H9 (cell line): ENCODE results near the gene MCM3AP. TPM values are rescaled to one million over a fixed set of nuclear protein-coding genes. Genes with fewer than 3 reads are reported as not detected.

Experiments used
- DNase-seq: peaks from one replicate; pipeline ENCODE4 v3.0.0-alpha.2; 2017
- H2AFZ ChIP-seq: one replicate; pipeline ENCODE4 v1.6.1; 2013; ENCODE audit warnings: mild to moderate bottlenecking, low read length, control low read depth, moderate library complexity
- H2AK5ac ChIP-seq: 2 replicates; pipeline ENCODE4 v1.6.1; 2013; ENCODE audit warnings: low read length, control low read depth, mixed read lengths; ENCODE audit not compliant: insufficient read length
- H2BK120ac ChIP-seq: one replicate; pipeline ENCODE4 v1.6.1; 2013; ENCODE audit warnings: low read depth, mild to moderate bottlenecking, low read length, control low read depth, inconsistent platforms; ENCODE audit not compliant: poor library complexity, severe bottlenecking
- H2BK12ac ChIP-seq: 2 replicates; pipeline ENCODE4 v1.6.1; 2013; ENCODE audit warnings: low read length, control low read depth, mixed read lengths, low read depth; ENCODE audit not compliant: insufficient read length
- H2BK15ac ChIP-seq: 2 replicates; pipeline ENCODE4 v1.6.1; 2013; ENCODE audit warnings: low read depth, low read length, control low read depth
- H2BK20ac ChIP-seq: one replicate; pipeline ENCODE4 v1.6.1; 2013; ENCODE audit warnings: low read depth, mild to moderate bottlenecking, low read length, control low read depth, inconsistent platforms; ENCODE audit not compliant: poor library complexity, severe bottlenecking
- H2BK5ac ChIP-seq: 2 replicates; pipeline ENCODE4 v1.6.1; 2013; ENCODE audit warnings: low read length, control low read depth, mixed read lengths; ENCODE audit not compliant: insufficient read length
- H3K14ac ChIP-seq: 2 replicates; pipeline ENCODE4 v1.6.1; 2013; ENCODE audit warnings: low read length, control low read depth; ENCODE audit not compliant: insufficient read depth
- H3K18ac ChIP-seq: 2 replicates; pipeline ENCODE4 v1.6.1; 2013; ENCODE audit warnings: low read depth, mild to moderate bottlenecking, mixed read lengths, low read length, control low read depth; ENCODE audit not compliant: insufficient read length
- H3K23ac ChIP-seq: 2 replicates; pipeline ENCODE4 v1.6.1; 2013; ENCODE audit warnings: low read length, control low read depth, mixed read lengths, low read depth; ENCODE audit not compliant: insufficient read length
- H3K23me2 ChIP-seq: 2 replicates; pipeline ENCODE4 v1.6.1; 2013; ENCODE audit warnings: low read depth, mild to moderate bottlenecking, mixed read lengths, low read length, control low read depth; ENCODE audit not compliant: insufficient read length, poor library complexity, severe bottlenecking
- H3K27ac ChIP-seq: 2 replicates; pipeline ENCODE4 v1.5.1; 2013; ENCODE audit warnings: low read length, control low read depth, mixed read lengths, low read depth; ENCODE audit not compliant: insufficient read length
- H3K27me3 ChIP-seq: 2 replicates; pipeline ENCODE4 v1.6.1; 2013; ENCODE audit warnings: low read length, control low read depth, inconsistent platforms; ENCODE audit not compliant: insufficient read depth
- H3K4ac ChIP-seq: 2 replicates; pipeline ENCODE4 v1.6.1; 2013; ENCODE audit warnings: low read depth, mild to moderate bottlenecking, control low read depth, inconsistent platforms, low read length, moderate library complexity
- H3K4me1 ChIP-seq: 2 replicates; pipeline ENCODE4 v1.6.1; 2013; ENCODE audit warnings: low read length, control low read depth, inconsistent platforms; ENCODE audit not compliant: insufficient read depth
- H3K4me2 ChIP-seq: 2 replicates; pipeline ENCODE4 v1.6.1; 2013; ENCODE audit warnings: low read length, control low read depth, mixed read lengths; ENCODE audit not compliant: insufficient read length, insufficient read depth
- H3K56ac ChIP-seq: 2 replicates; pipeline ENCODE4 v1.6.1; 2013; ENCODE audit warnings: low read depth, mild to moderate bottlenecking, mixed read lengths, low read length, control low read depth; ENCODE audit not compliant: insufficient read length
- H3K79me1 ChIP-seq: 2 replicates; pipeline ENCODE4 v1.6.1; 2013; ENCODE audit warnings: low read depth, mild to moderate bottlenecking, moderate library complexity, low read length, control low read depth, inconsistent platforms; ENCODE audit not compliant: insufficient read depth, poor library complexity, severe bottlenecking
- H3K79me2 ChIP-seq: 2 replicates; pipeline ENCODE4 v1.6.1; 2013; ENCODE audit warnings: low read length, control low read depth, inconsistent platforms; ENCODE audit not compliant: insufficient read depth
- H3K9ac ChIP-seq: 2 replicates; pipeline ENCODE4 v1.6.1; 2013; ENCODE audit warnings: low read length, control low read depth, mixed read lengths; ENCODE audit not compliant: insufficient read length; ENCODE audit errors: extremely low read depth
- H3K9me3 ChIP-seq: one replicate; pipeline ENCODE4 v1.6.1; 2013; ENCODE audit warnings: low read depth, low read length, inconsistent platforms; ENCODE audit not compliant: control insufficient read depth
- H3T11ph ChIP-seq: one replicate; pipeline ENCODE4 v1.6.1; 2013; ENCODE audit warnings: mild to moderate bottlenecking, low read length, control low read depth, inconsistent platforms
- H4K20me1 ChIP-seq: one replicate; pipeline ENCODE4 v1.6.1; 2013; ENCODE audit not compliant: control insufficient read depth, insufficient read length, insufficient read depth
- H4K5ac ChIP-seq: 2 replicates; pipeline ENCODE4 v1.6.1; 2013; ENCODE audit warnings: low read depth, mild to moderate bottlenecking, mixed read lengths, low read length, control low read depth; ENCODE audit not compliant: insufficient read length
- H4K8ac ChIP-seq: replicated peaks from 2 replicates; pipeline ENCODE4 v1.6.1; 2013; ENCODE audit warnings: low read length, control low read depth, mixed read lengths, low read depth; ENCODE audit not compliant: insufficient read length
- H4K91ac ChIP-seq: 2 replicates; pipeline ENCODE4 v1.6.1; 2013; ENCODE audit warnings: low read depth, mild to moderate bottlenecking, moderate library complexity, mixed read lengths, low read length, control low read depth; ENCODE audit not compliant: insufficient read length
- H3K27ac Mint-ChIP-seq, 3 experiments: 2 replicates in 2 of 3; 3 replicates in 1 of 3; pipeline ENCODE4 v1.8.0; 2020 to 2021; ENCODE audit warnings: mixed read lengths in 3 of 3, mild to moderate bottlenecking in 1 of 3, moderate library complexity in 1 of 3
- H3K27me3 Mint-ChIP-seq: 2 replicates; pipeline ENCODE4 v1.8.0; 2021; ENCODE audit warnings: low read depth, mild to moderate bottlenecking, moderate library complexity, mixed read lengths
- H3K36me3 Mint-ChIP-seq, 3 experiments: 2 replicates in 2 of 3; 3 replicates in 1 of 3; pipeline ENCODE4 v1.8.0; 2020 to 2021; ENCODE audit warnings: low read depth in 3 of 3, mixed read lengths in 3 of 3; ENCODE audit not compliant: insufficient read depth in 1 of 3
- H3K4me1 Mint-ChIP-seq, 2 experiments: 2 replicates each; pipeline ENCODE4 v1.8.0; 2020; ENCODE audit warnings: mixed read lengths in 2 of 2
- H3K4me3 Mint-ChIP-seq, 2 experiments: 2 replicates in 1 of 2; 3 replicates in 1 of 2; pipeline ENCODE4 v1.8.0; 2020 to 2021; ENCODE audit warnings: mild to moderate bottlenecking in 2 of 2, mixed read lengths in 2 of 2, moderate library complexity in 1 of 2
- H3K9me3 Mint-ChIP-seq, 2 experiments: 2 replicates in 1 of 2; 3 replicates in 1 of 2; pipeline ENCODE4 v1.8.0; 2020; ENCODE audit warnings: mild to moderate bottlenecking in 2 of 2, mixed read lengths in 2 of 2, moderate library complexity in 1 of 2
- CTCF ChIP-seq: fragments of 200-600 bp; sonication (generic); conservative IDR thresholded peaks from 3 replicates; pipeline ENCODE4 v1.8.0; 2021; ENCODE audit warnings: antibody characterized with exemption, mild to moderate bottlenecking
- WGBS: extraction: QIAGEN DNeasy Blood & Tissue Kit; methylation state at CpG from one replicate; pipeline ENCODE4 v1.1.7; 2013; ENCODE audit warnings: missing lambda C conversion rate, low lambda C conversion rate, mixed read lengths; ENCODE audit not compliant: insufficient read length; ENCODE audit errors: extremely low coverage; 5-methylcytosine and 5-hydroxymethylcytosine counted together
- total RNA-seq: library from RNA; stranded (reverse); gene quantifications from 2 replicates; pipeline ENCODE4 v1.2.1, GENCODE V29; 2021

Gene MCM3AP
- total RNA-seq, 1 experiment from 2014 or later, result 124 TPM

DNA sequence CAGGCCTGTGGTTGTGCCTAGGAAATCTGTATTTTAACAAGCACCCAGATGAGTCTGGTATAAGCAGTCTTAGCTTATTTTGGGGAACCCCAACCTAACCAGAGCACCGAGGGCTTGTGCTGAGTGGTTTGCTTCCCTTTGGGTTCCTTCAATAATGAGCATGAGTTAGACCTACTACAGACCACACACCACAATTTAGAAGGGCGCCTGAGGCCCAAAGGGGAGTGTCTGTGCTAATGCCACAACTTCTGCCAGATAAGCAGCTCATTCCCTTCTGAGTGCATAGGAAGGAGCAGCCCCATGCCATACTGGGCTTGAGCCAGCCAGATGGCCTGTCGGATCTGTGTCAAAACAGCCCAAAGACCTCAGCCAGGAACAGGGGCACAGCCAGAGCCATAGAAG lies 41.5 kb downstream of the MCM3AP start:
- no peaks in the 10 kb centered on the region for H3K79me2 ChIP-seq
- no peaks in the 10 kb centered on the region for H3K23me2 ChIP-seq
- no peak overlapping the region for H4K91ac ChIP-seq
- H3T11ph ChIP-seq, result no peak overlapping the region
- H2BK15ac ChIP-seq, result no peak overlapping the region
- WGBS, result no CpG with 5 or more reads among the region's 3 CpGs
- no peak overlapping the region for H3K27ac ChIP-seq
- no peak overlapping the region for H2BK12ac ChIP-seq
- DNase-seq, result no peak
- H3K27ac Mint-ChIP-seq, result no peak overlapping the region
- H2AK5ac ChIP-seq, result no peak overlapping the region
- no peaks in the 10 kb centered on the region for H3K4me1 ChIP-seq
- peaks cover 54 to 93% (median 83%) of the 10 kb centered on the region in 3 experiments for H3K36me3 Mint-ChIP-seq
- no peak overlapping the region for H3K18ac ChIP-seq
- no peaks in the 10 kb centered on the region for H3K79me1 ChIP-seq
- H4K20me1 ChIP-seq, result no peaks in the 10 kb centered on the region
- H2BK20ac ChIP-seq, result no peak overlapping the region
- no peak overlapping the region for H3K23ac ChIP-seq
- H4K8ac ChIP-seq, result no peak overlapping the region
- no peak for TF ChIP-seq CTCF
- H2BK120ac ChIP-seq, result no peak overlapping the region
- no peak overlapping the region for H3K4me2 ChIP-seq
- H3K27me3 ChIP-seq, result no peaks in the 10 kb centered on the region
- H3K4ac ChIP-seq, result no peak overlapping the region
- no peak overlapping the region for H4K5ac ChIP-seq
- no peak overlapping the region for H3K9ac ChIP-seq
- H3K9me3 Mint-ChIP-seq, result no peaks in the 10 kb centered on the region
- no peak overlapping the region for H2BK5ac ChIP-seq
- H3K9me3 ChIP-seq, result no peaks in the 10 kb centered on the region
- H3K4me1 Mint-ChIP-seq, result no peaks in the 10 kb centered on the region; a peak in 1 of 4 replicates
- no peak overlapping the region for H3K14ac ChIP-seq
- no peak overlapping the region for H3K4me3 Mint-ChIP-seq
- H3K27me3 Mint-ChIP-seq, result no peaks in the 10 kb centered on the region
- no peak overlapping the region for H2AFZ ChIP-seq
- no peak overlapping the region for H3K56ac ChIP-seq
